GM19043 (cell line): ENCODE data around the gene TMPRSS3.

Experiments
- ATAC-seq: cut with Tn5 transposase; IDR thresholded peaks from one replicate; pipeline ENCODE4 v1.9.1; 2021; ENCODE audit warnings: low read depth; ENCODE audit not compliant: unreplicated experiment

TMPRSS3 gene

GRCh38 chr21:42338729-42339715 lies 56.8 kb downstream of the TMPRSS3 start:
- no peak for ATAC-seq

- no peak for ATAC-seq
These were observed 57.8 kb downstream of the TMPRSS3 start for GRCh38 chr21:42337830-42338728.

- no peak for ATAC-seq
These were observed 58.6 kb downstream of the TMPRSS3 start for GRCh38 chr21:42337276-42337675.

GRCh38 chr21:42336054-42336453 lies 59.8 kb downstream of the TMPRSS3 start:
- no peak for ATAC-seq

- no peak for ATAC-seq
These were observed 63.1 kb downstream of the TMPRSS3 start for GRCh38 chr21:42332557-42333317.

- ATAC-seq: no peak
These were observed 64.2 kb downstream of the TMPRSS3 start for GRCh38 chr21:42331660-42332059.

GRCh38 chr21:42330380-42331371 lies 65.2 kb downstream of the TMPRSS3 start:
- ATAC-seq: no peak

GRCh38 chr21:42324896-42325295 lies 71.0 kb downstream of the TMPRSS3 start:
- no peak for ATAC-seq
